Astrocyte (in vitro differentiated cells and primary cell): Measurements from ENCODE around the gene GRPEL2. TPM values are rescaled to one million over a fixed set of nuclear protein-coding genes. Genes with fewer than 3 reads are reported as not detected.

Experiments
- DNase-seq: peaks from one replicate; pipeline ENCODE4 v3.0.0-alpha.2; 2010; ENCODE audit warnings: low read depth
- FAIRE-seq: peaks from 2 replicates; lab custom pipeline; 2011; peaks lifted over from hg19 to GRCh38; lab: Jason Lieb, UNC
- H2AFZ ChIP-seq: 2 replicates; pipeline ENCODE4 v1.6.0; 2012; ENCODE audit warnings: low read depth, low read length, inconsistent platforms
- H3K27ac ChIP-seq: 2 replicates; pipeline ENCODE4 v1.5.1; 2011; ENCODE audit warnings: low read depth, low read length, inconsistent platforms
- H3K27me3 ChIP-seq: 2 replicates; pipeline ENCODE4 v1.6.0; 2011; ENCODE audit warnings: low read length, inconsistent platforms; ENCODE audit not compliant: insufficient read depth
- H3K36me3 ChIP-seq: 2 replicates; pipeline ENCODE4 v1.5.1; 2011; ENCODE audit warnings: low read length, inconsistent platforms; ENCODE audit not compliant: insufficient read depth
- H3K4me1 ChIP-seq: 2 replicates; pipeline ENCODE4 v1.5.1; 2011; ENCODE audit warnings: low read length, inconsistent platforms; ENCODE audit not compliant: insufficient read depth
- H3K4me2 ChIP-seq: 2 replicates; pipeline ENCODE4 v1.6.0; 2012; ENCODE audit warnings: low read length, inconsistent platforms
- H3K4me3 ChIP-seq: 2 replicates; pipeline ENCODE4 v1.5.1; 2011; ENCODE audit warnings: low read depth, mild to moderate bottlenecking, low read length, inconsistent platforms; ENCODE audit not compliant: insufficient read depth
- H3K79me2 ChIP-seq: 2 replicates; pipeline ENCODE4 v1.6.0; 2012; ENCODE audit warnings: mild to moderate bottlenecking, low read length, inconsistent platforms; ENCODE audit not compliant: insufficient read depth
- H3K9ac ChIP-seq: 2 replicates; pipeline ENCODE4 v1.6.0; 2012; ENCODE audit warnings: mild to moderate bottlenecking, low read length, inconsistent platforms
- H3K9me3 ChIP-seq: 2 replicates; pipeline ENCODE4 v1.5.1; 2012; ENCODE audit warnings: low read depth, mild to moderate bottlenecking, low read length, inconsistent platforms; ENCODE audit not compliant: insufficient read depth
- H4K20me1 ChIP-seq: 2 replicates; pipeline ENCODE4 v1.6.0; 2012; ENCODE audit warnings: low read length, inconsistent platforms; ENCODE audit not compliant: insufficient read depth
- H3K27ac Mint-ChIP-seq: one replicate; pipeline ENCODE4 v1.8.0; 2021; ENCODE audit warnings: mild to moderate bottlenecking, mixed read lengths; ENCODE audit not compliant: unreplicated experiment
- H3K27me3 Mint-ChIP-seq: one replicate; pipeline ENCODE4 v1.8.0; 2021; ENCODE audit warnings: low read depth, mixed read lengths; ENCODE audit not compliant: unreplicated experiment
- H3K36me3 Mint-ChIP-seq: one replicate; pipeline ENCODE4 v1.8.0; 2021; ENCODE audit warnings: low read depth, mixed read lengths; ENCODE audit not compliant: unreplicated experiment
- H3K4me1 Mint-ChIP-seq: one replicate; pipeline ENCODE4 v1.8.0; 2021; ENCODE audit warnings: low read depth, mixed read lengths; ENCODE audit not compliant: unreplicated experiment
- H3K4me3 Mint-ChIP-seq: one replicate; pipeline ENCODE4 v1.8.0; 2021; ENCODE audit warnings: mild to moderate bottlenecking, moderate library complexity, mixed read lengths; ENCODE audit not compliant: unreplicated experiment
- H3K9me3 Mint-ChIP-seq: one replicate; pipeline ENCODE4 v1.8.0; 2021; ENCODE audit warnings: mild to moderate bottlenecking, mixed read lengths; ENCODE audit not compliant: unreplicated experiment
- CTCF ChIP-seq: IDR thresholded peaks from 2 replicates; pipeline ENCODE4 v1.5.1; 2011; ENCODE audit warnings: low read depth, mild to moderate bottlenecking, inconsistent platforms, low read length, moderate library complexity; ENCODE audit not compliant: insufficient read depth
- EZH2 ChIP-seq: IDR thresholded peaks from 2 replicates; pipeline ENCODE4 v1.6.1; 2012; ENCODE audit warnings: mild to moderate bottlenecking, low read length, inconsistent platforms; ENCODE audit not compliant: insufficient read depth
- total RNA-seq: library from RNA; stranded (reverse); gene quantifications from 2 replicates; pipeline ENCODE4 v1.2.1, GENCODE V29; 2021

The GRPEL2 gene
- total RNA-seq, 1 donor from 2014 or later = 26.0 TPM

GRCh38 chr5:149356391-149356790 lies 11.1 kb downstream of the GRPEL2 start:
- Mint-ChIP-seq H3K36me3 (peaks cover 15% of the 10 kb centered on the region), H3K4me3 (no peak overlapping the region), H3K27me3 (no peaks in the 10 kb centered on the region), H3K9me3 (no peaks in the 10 kb centered on the region), H3K4me1 (peaks cover 4% of the 10 kb centered on the region), H3K27ac (no peak overlapping the region)
- no peak for FAIRE-seq
- Histone ChIP-seq H2AFZ (no peak overlapping the region), H3K4me2 (no peak overlapping the region), H3K4me1 (peaks cover 5% of the 10 kb centered on the region), H3K9me3 (no peaks in the 10 kb centered on the region), H4K20me1 (peaks cover 13% of the 10 kb centered on the region), H3K36me3 (peaks cover 21% of the 10 kb centered on the region), H3K27ac (no peak overlapping the region), H3K79me2 (peaks cover 2% of the 10 kb centered on the region), H3K27me3 (no peaks in the 10 kb centered on the region), H3K4me3 (no peak overlapping the region), H3K9ac (no peak overlapping the region)
- DNase-seq = no peak
- no peak for TF ChIP-seq EZH2
- no peak for TF ChIP-seq CTCF

DNA sequence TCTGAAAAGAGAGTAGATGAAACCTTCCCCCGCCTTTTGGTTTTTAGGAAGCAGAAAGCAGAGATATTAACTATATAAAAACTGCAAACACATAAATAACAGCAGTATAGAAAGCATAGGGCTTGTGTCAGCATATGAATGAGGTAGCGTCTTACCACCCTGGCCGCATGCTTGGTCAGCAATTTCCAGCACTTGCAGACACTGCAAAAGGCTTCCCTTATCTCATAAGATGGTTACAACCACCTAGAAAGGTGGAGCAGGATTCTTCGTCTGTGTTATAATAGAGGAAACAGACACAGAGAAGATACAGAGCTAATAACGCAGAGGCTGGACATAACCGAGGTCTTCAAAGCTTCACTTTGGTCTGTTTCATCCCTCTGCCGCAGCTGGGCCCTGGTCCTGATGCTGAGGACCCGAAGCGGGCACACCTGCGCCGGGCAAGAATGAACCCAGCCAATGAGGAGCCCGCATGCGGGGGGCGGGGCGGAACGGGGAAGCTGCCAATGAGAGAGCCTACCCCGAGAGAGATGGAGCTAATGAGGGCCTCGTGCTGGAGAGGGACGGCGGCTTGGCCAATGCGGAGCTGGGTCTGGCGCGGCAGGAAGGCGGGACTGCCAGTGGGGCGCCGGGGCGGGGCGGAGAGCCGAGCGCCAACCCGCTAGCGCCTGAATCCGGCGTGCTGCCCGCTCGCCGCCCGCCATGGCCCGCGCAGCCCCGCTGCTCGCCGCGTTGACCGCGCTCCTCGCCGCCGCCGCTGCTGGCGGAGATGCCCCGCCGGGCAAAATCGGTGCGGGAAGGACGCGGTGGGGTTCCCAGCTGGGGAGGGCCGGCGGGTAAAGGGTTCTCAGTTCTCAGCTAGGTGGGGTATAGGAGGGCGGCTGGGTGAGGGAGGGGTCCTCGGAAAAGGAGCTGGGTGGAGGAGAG lies 12.3 kb downstream of the GRPEL2 start, which contains the start of gene PCYOX1L:
Gene PCYOX1L (plus strand): TSS at position 677 of the 924 bp plus-strand sequence. CDS start 23 bp downstream, at position 700.
- H3K4me1 ChIP-seq = peaks cover 5% of the 10 kb centered on the region
- H3K79me2 ChIP-seq = no peaks in the 10 kb centered on the region
- Mint-ChIP-seq H3K4me1 (peaks cover 3% of the 10 kb centered on the region), H3K27me3 (no peaks in the 10 kb centered on the region), H3K9me3 (no peaks in the 10 kb centered on the region), H3K27ac (peak within 1 kb of the TSS; percentile 64), H3K4me3 (peak within 1 kb of the TSS; percentile 93), H3K36me3 (peaks cover 9% of the 10 kb centered on the region)
- H2AFZ ChIP-seq = peak within 1 kb of the TSS; percentile 87
- TF ChIP-seq EZH2 = no peak
- no peak for TF ChIP-seq CTCF
- peak; percentile 89 for DNase-seq
- peak within 1 kb of the TSS; percentile 63 for H3K4me3 ChIP-seq
- no peaks in the 10 kb centered on the region for H3K9me3 ChIP-seq
- H4K20me1 ChIP-seq = peaks cover 13% of the 10 kb centered on the region
- H3K36me3 ChIP-seq = peaks cover 10% of the 10 kb centered on the region
- H3K4me2 ChIP-seq = peak within 1 kb of the TSS; percentile 92
- H3K27me3 ChIP-seq = no peaks in the 10 kb centered on the region
- FAIRE-seq = no peak
- H3K27ac ChIP-seq = peak within 1 kb of the TSS; percentile 38
- peak within 1 kb of the TSS; percentile 81 for H3K9ac ChIP-seq
